NCI-H2081 treated with DMSO at 0.1 percent for 48 hours (cell line): ENCODE data around the gene SKIC3.

ENCODE experiments used
- DNase-seq: peaks from one replicate; lab custom pipeline; 2025; lab: John Stamatoyannopoulos, UW

The SKIC3 gene

DNA sequence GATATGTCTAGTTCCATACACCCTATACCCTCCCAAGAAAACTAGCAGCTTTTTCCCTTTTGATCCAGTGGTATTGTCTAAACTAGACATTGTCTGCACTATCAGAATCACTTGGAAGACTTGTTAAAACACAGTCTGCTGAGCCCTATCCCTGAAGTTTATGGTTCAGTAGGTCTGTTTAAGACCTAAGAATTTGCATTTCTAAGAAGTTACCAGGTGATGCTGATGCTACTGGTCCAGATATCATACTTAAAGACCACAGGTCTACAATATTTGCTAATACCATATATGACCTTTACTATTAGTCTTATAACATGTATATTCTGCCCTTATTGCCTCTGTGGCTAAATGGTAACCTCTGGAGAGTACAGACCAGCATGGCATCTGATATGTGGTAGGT, 23.3 kb downstream of the SKIC3 start:
- DNase-seq: no peak

- no peak for DNase-seq
These were observed 24.4 kb downstream of the SKIC3 start for GRCh38 chr5:95530416-95530815.

- DNase-seq: no peak
These were observed 26.2 kb downstream of the SKIC3 start for GRCh38 chr5:95528565-95528964.

- no peak for DNase-seq
These were observed 27.9 kb downstream of the SKIC3 start for GRCh38 chr5:95526871-95527270.

GRCh38 chr5:95524423-95524822, 30.4 kb downstream of the SKIC3 start:
- no peak for DNase-seq

DNA sequence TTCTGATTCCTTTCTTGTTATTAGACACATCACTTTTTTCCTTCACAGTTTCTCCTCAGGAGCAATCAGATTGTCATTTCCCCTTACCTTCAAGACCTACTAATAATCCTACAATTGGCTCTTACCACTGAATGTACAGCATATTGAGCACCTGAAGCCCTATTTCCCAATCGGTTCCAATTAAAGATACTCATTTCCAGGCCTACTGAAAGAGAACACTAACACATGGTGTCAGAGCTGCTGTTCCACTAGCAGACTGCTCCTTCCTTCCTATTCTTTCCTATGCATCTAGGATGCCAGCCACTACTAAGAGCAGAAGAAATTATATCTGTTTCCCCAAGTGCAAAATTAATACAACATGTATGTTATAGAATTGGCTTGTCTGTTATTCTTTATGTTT, 34.6 kb downstream of the SKIC3 start:
- DNase-seq: no peak

- DNase-seq: no peak
These were observed 35.1 kb downstream of the SKIC3 start for GRCh38 chr5:95519681-95520080.

GRCh38 chr5:95519151-95519550, 35.6 kb downstream of the SKIC3 start:
- DNase-seq: no peak

DNA sequence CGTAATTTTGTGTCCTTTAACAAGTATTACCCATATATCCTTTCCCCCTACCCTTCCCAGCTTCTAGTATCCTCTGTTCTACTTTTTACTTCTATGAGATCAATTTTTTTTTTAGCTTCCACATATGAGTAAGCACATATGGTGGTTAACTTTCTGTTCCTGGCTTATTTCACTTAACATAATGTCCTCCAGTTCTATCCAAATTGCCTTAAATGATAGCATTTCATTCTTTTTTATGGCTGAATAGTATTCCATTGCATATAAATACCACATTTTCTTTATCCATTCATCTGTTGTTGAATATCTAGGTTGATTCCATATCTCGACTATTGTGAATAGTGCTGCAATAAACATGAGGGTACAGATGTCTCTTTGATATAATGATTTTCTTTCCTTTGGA, 36.4 kb downstream of the SKIC3 start:
- DNase-seq: no peak

- no peak for DNase-seq
These were observed 43.2 kb downstream of the SKIC3 start for GRCh38 chr5:95511606-95512005.

GRCh38 chr5:95508550-95508949, 46.2 kb downstream of the SKIC3 start:
- DNase-seq: no peak
